Measurements from ENCODE around the gene KRTAP4-16. TPM values are rescaled to one million over a fixed set of nuclear protein-coding genes. Genes with fewer than 3 reads are reported as not detected.

KRTAP4-16 gene
- total and polyA plus RNA-seq, 2 of the 8 experiments (the other 6 are each of a cell fraction or from before 2014, with no cell fraction given) = not detected

DNA sequence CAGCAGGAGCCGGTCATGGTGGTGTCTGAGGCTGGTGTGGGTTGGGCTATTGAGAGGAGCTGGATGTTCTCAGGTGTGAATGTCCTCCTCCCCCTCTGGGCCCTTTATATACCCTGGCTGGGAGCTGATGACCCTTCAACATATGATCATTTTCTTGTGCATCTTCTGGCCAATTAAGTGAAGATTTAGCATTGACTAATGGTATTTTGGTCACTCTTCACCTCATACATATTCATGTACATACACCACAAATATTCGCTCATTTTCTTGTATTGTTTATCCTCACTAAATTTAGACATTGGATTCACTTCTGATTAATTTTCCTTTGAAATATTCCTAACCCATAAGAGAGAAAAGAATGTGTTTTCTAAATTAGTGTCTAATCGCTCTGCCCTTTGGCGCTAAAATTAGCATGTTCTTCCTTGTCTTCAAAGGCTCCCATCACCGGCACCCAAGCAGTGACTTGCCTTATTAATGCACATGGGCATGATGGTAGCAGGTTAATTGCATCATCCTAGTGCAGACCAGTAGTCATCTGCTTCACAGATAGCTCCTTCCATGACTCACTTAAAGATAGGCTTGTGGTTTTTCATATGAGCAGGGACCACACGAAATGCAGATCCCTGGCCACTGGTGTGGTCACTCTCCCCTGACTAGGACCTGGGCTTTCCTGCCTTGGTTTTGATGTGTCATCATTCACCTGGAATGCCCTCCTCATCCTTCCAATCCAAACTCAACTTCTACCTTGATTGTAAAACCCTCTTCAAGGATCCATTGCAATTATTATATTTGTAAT is 36.0 kb downstream of the KRTAP4-16 start, which contains the start of gene KRTAP2-4 (continued):
- TF ChIP-seq CHD7 (IDR thresholded peaks at IDR 0.05; ENCODE audit: insufficient replicate concordance, low read length) (no peak), SIN3A (conservative IDR thresholded peaks at IDR 0.05 in 1 of 2, IDR thresholded peaks at IDR 0.05 in 1 of 2; ENCODE audit: low read depth in 1 of 2, low read length in 2 of 2) (no peak), CEBPB (IDR thresholded peaks at IDR 0.05; ENCODE audit: low read depth, low read length) (no peak), RBBP5 (IDR thresholded peaks at IDR 0.05; ENCODE audit: borderline replicate concordance, low read depth, low read length) (no peak), TCF12 (IDR thresholded peaks at IDR 0.05; ENCODE audit: low read depth, low read length) (no peak), EP300 (IDR thresholded peaks at IDR 0.05; ENCODE audit: borderline replicate concordance in 1 of 2, low read depth in 2 of 2, low read length in 2 of 2) (no peak), EZH2 (IDR thresholded peaks at IDR 0.05; ENCODE audit: low read depth, low read length, severe bottlenecking) (no peak)
- TF ChIP-seq, protein P1, sequence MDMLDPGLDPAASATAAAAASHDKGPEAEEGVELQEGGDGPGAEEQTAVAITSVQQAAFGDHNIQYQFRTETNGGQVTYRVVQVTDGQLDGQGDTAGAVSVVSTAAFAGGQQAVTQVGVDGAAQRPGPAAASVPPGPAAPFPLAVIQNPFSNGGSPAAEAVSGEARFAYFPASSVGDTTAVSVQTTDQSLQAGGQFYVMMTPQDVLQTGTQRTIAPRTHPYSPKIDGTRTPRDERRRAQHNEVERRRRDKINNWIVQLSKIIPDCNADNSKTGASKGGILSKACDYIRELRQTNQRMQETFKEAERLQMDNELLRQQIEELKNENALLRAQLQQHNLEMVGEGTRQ (IDR thresholded peaks at IDR 0.05; ENCODE audit: low read length) = no peak
